CD4-positive, alpha-beta T cell (primary cell): ENCODE measurements around the gene VAMP5. TPM values are rescaled to one million over a fixed set of nuclear protein-coding genes. Genes with fewer than 3 reads are reported as not detected.

Experiments
- ATAC-seq: fragments of 200-7000 bp; cut with Tn5 transposase; one replicate; pipeline ENCODE4 v1.10.0; 2022; ENCODE audit warnings: mild to moderate bottlenecking; ENCODE audit not compliant: poor library complexity
- CTCF ChIA-PET: fragments of 350-600 bp; sonication (Branson Sonifier 250); formaldehyde crosslinking; loops from one replicate; lab custom pipeline; 2021; ENCODE audit warnings: antibody characterized with exemption, inconsistent platforms; lab: Charles Lee
- POLR2A ChIA-PET: fragments of 350-600 bp; sonication (Branson Sonifier 250); formaldehyde crosslinking; loops from one replicate; lab custom pipeline; 2021; ENCODE audit warnings: antibody characterized with exemption, inconsistent platforms; lab: Charles Lee
- DNase-seq, 14 experiments: peaks; one replicate each; pipeline ENCODE4 v3.0.0-alpha.2; 2013 to 2020; ENCODE audit warnings: mixed read lengths in 2 of 14
- H3K27ac ChIP-seq, 2 donors: one replicate each; pipeline versions ENCODE4 v1.5.1 to v1.7.0; 2013; ENCODE audit warnings: low read length in 2 of 2, low read depth in 1 of 2, mild to moderate bottlenecking in 1 of 2
- H3K27me3 ChIP-seq, 2 experiments: 1 replicate in 1 of 2; 2 replicates in 1 of 2; pipeline versions ENCODE4 v1.6.1 to v1.7.0; 2013; ENCODE audit warnings: low read length in 2 of 2, control low read depth in 1 of 2, mild to moderate bottlenecking in 1 of 2, moderate library complexity in 1 of 2; ENCODE audit not compliant: insufficient read depth in 2 of 2, control insufficient read depth in 1 of 2
- H3K36me3 ChIP-seq: one replicate; pipeline ENCODE4 v1.6.1; 2013; ENCODE audit warnings: low read length, control low read depth; ENCODE audit not compliant: insufficient read depth
- H3K4me1 ChIP-seq: one replicate; pipeline ENCODE4 v1.6.1; 2013; ENCODE audit warnings: low read length, control low read depth; ENCODE audit not compliant: insufficient read depth
- H3K4me3 ChIP-seq: one replicate; pipeline ENCODE4 v1.5.1; 2013; ENCODE audit warnings: mild to moderate bottlenecking, low read length, moderate library complexity
- H3K9me3 ChIP-seq, 2 experiments: 1 replicate in 1 of 2; 2 replicates in 1 of 2; pipeline versions ENCODE4 v1.6.1 to v1.7.0; 2013; ENCODE audit warnings: low read length in 2 of 2, mild to moderate bottlenecking in 2 of 2, control low read depth in 1 of 2, moderate library complexity in 1 of 2; ENCODE audit not compliant: control insufficient read depth in 1 of 2, insufficient read depth in 1 of 2
- H3K27ac Mint-ChIP-seq: one replicate; pipeline ENCODE4 v1.8.0; 2020; ENCODE audit warnings: mixed read lengths
- H3K27me3 Mint-ChIP-seq: one replicate; pipeline ENCODE4 v1.8.0; 2021; ENCODE audit warnings: mixed read lengths
- H3K36me3 Mint-ChIP-seq: one replicate; pipeline ENCODE4 v1.8.0; 2021; ENCODE audit warnings: low read depth, mixed read lengths
- H3K4me1 Mint-ChIP-seq: one replicate; pipeline ENCODE4 v1.8.0; 2021; ENCODE audit warnings: low read depth, mixed read lengths
- H3K4me3 Mint-ChIP-seq: one replicate; pipeline ENCODE4 v1.8.0; 2020; ENCODE audit warnings: mild to moderate bottlenecking, mixed read lengths
- H3K9me3 Mint-ChIP-seq: one replicate; pipeline ENCODE4 v1.8.0; 2020; ENCODE audit warnings: mixed read lengths
- CTCF ChIP-seq: fragments of 200-600 bp; IDR thresholded peaks from one replicate; pipeline ENCODE4 v1.8.0; 2022; ENCODE audit warnings: antibody characterized with exemption, mild to moderate bottlenecking
- intact Hi-C, 2 experiments: fragments of 100-400 bp; cut with DNase I in 1 of 2; cut with micrococcal nuclease in 1 of 2; formaldehyde crosslinking; loops; one replicate each; pipeline versions ENCODE4 v1.15.1 to v1.9.0; 2023 to 2025; cut with DNase I, micrococcal nuclease
- total RNA-seq, 174 experiments: library from RNA in 2 of 174; stranded (reverse) in 2 of 174; gene quantifications; one replicate each; pipeline ENCODE4 v1.2.3 and lab custom pipeline; 2021 to 2026

The VAMP5 gene
- total RNA-seq, 2 experiments from 2014 or later: 17.0 to 17.2 TPM

GRCh38 chr2:85596026-85596333 is 11.7 kb downstream of the VAMP5 start:
- intact Hi-C loops: loop anchor here in 1 of 2 experiments (10.0 kb wide), 1 partner anchor 509 kb away; the partner anchor contains the start of genes POLR1A and PTCD3
- Histone ChIP-seq H3K36me3 (peaks cover 28% of the 10 kb centered on the region), H3K27me3 (no peaks in the 10 kb centered on the region), H3K27ac (peak overlapping the region; percentile 78 to 86), H3K9me3 (no peaks in the 10 kb centered on the region), H3K4me1 (peaks cover 38% of the 10 kb centered on the region), H3K4me3 (peak overlapping the region; percentile 94)
- TF ChIP-seq CTCF: no peak
- H3K27ac Mint-ChIP-seq: peak overlapping the region; percentile 98
- no peak for DNase-seq
- H3K9me3 Mint-ChIP-seq: no peaks in the 10 kb centered on the region
- ATAC-seq: peak; percentile 1
- ChIA-PET POLR2A (interaction anchor here (0.5 to 4.2 kb wide), 22 partner anchors 9 to 845 kb away, joined by 3 to 60 read pairs (median 6); partner anchors contain the start of genes C2orf68, GGCX, KDM3A and MAT2A), CTCF (interaction anchor here (1.0 to 1.8 kb wide), 3 partner anchors 41 to 57 kb away, joined by 3 to 10 read pairs (median 3); partner anchors contain the start of gene MAT2A)
- H3K4me1 Mint-ChIP-seq: peaks cover 35% of the 10 kb centered on the region
- peak overlapping the region; percentile 94 for H3K4me3 Mint-ChIP-seq
- no peaks in the 10 kb centered on the region for H3K27me3 Mint-ChIP-seq
- peaks cover 25% of the 10 kb centered on the region for H3K36me3 Mint-ChIP-seq

- no peaks in the 10 kb centered on the region for H3K9me3 Mint-ChIP-seq
- peak overlapping the region; percentile 94 for H3K4me3 Mint-ChIP-seq
- H3K27me3 Mint-ChIP-seq: no peaks in the 10 kb centered on the region
- peaks cover 35% of the 10 kb centered on the region for H3K4me1 Mint-ChIP-seq
- Histone ChIP-seq H3K9me3 (no peaks in the 10 kb centered on the region), H3K27ac (peak overlapping the region in 1 of 2 donors; percentile 48), H3K4me1 (peaks cover 38% of the 10 kb centered on the region), H3K27me3 (no peaks in the 10 kb centered on the region), H3K36me3 (peaks cover 28% of the 10 kb centered on the region), H3K4me3 (peak overlapping the region; percentile 94)
- no peak for TF ChIP-seq CTCF
- intact Hi-C loops: loop anchor here in 1 of 2 experiments (10.0 kb wide), 1 partner anchor 508 kb away; the partner anchor contains the start of genes POLR1A and PTCD3
- H3K36me3 Mint-ChIP-seq: peaks cover 25% of the 10 kb centered on the region
- H3K27ac Mint-ChIP-seq: peak overlapping the region; percentile 98
- ChIA-PET POLR2A (interaction anchor here (0.5 to 4.2 kb wide), 14 partner anchors 9 to 269 kb away, joined by 3 to 60 read pairs (median 12); partner anchors contain the start of genes C2orf68, GGCX, MAT2A and TGOLN2), CTCF (interaction anchor here (1.2 kb wide), 1 partner anchor 58 kb away, joined by 3 read pairs; the partner anchor contains the start of gene MAT2A)
- ATAC-seq: no peak
- DNase-seq: no peak
Measured at GRCh38 chr2:85596486-85597143, 12.4 kb downstream of the VAMP5 start.

GRCh38 chr2:85597241-85597640 is 13.0 kb downstream of the VAMP5 start:
- Histone ChIP-seq H3K4me1 (peaks cover 45% of the 10 kb centered on the region), H3K36me3 (peaks cover 28% of the 10 kb centered on the region), H3K27ac (no peak overlapping the region), H3K27me3 (no peaks in the 10 kb centered on the region), H3K9me3 (no peaks in the 10 kb centered on the region), H3K4me3 (no peak overlapping the region)
- DNase-seq (no peak), ATAC-seq (no peak)
- CTCF ChIA-PET: no interaction called here
- H3K9me3 Mint-ChIP-seq: no peaks in the 10 kb centered on the region
- intact Hi-C loops: loop anchor here in 1 of 2 experiments (10.0 kb wide), 1 partner anchor 508 kb away; the partner anchor contains the start of genes POLR1A and PTCD3
- H3K4me3 Mint-ChIP-seq: peak overlapping the region; percentile 94
- peaks cover 25% of the 10 kb centered on the region for H3K36me3 Mint-ChIP-seq
- H3K4me1 Mint-ChIP-seq: peaks cover 35% of the 10 kb centered on the region
- no peak for TF ChIP-seq CTCF
- POLR2A ChIA-PET: interaction anchor here (0.9 to 2.4 kb wide), 2 partner anchors 14 to 58 kb away, joined by 3 to 25 read pairs; partner anchors contain the start of genes C2orf68 and MAT2A
- peak overlapping the region; percentile 47 for H3K27ac Mint-ChIP-seq
- H3K27me3 Mint-ChIP-seq: no peaks in the 10 kb centered on the region
